ENCODE data around the gene CYFIP2. TPM values are rescaled to one million over a fixed set of nuclear protein-coding genes. Genes with fewer than 3 reads are reported as not detected.

Gene CYFIP2
- polyA plus RNA-seq, 1 donor (not counting 4 experiments of a cell fraction or from before 2014, with no cell fraction given) = 0.62 TPM

DNA sequence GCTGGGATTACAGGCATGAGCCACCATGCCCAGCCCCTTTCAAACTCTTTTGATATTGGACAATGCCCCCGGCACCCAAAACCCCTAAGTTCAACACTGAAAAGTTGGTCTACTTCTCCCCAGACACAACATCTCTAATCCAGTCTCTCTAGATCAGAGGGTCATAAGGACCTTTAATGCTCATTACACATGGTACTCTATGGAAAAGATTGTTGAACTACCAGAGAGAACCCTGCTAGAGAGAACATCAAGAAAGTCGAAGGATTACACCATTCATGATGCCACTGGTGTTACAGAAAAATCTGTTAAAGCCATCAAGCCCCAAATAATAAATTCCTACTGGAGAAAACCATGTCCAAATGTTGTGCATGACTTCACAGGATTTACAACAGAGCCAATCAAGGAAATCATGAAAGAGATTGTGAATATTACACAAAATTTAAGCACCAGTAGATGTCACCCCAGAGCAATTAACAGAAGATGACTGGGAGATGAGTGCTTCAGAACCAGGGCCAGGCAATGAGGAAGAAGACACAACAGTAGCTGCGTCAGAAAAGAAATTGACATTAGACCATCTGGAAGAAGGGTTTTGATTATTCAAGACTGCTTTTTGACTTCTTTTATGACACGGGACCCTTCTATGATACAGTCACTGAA is 165.7 kb downstream of the CYFIP2 start:
- no peaks in the 10 kb centered on the region for H4K20me1 ChIP-seq (ENCODE audit: control insufficient read depth, extremely low read depth, insufficient read depth, low read length)
- H3K9me3 ChIP-seq (ENCODE audit: control insufficient read depth, low read depth, low read length) = no peaks in the 10 kb centered on the region
- no peaks in the 10 kb centered on the region for H3K36me3 ChIP-seq (ENCODE audit: control insufficient read depth in 2 of 2, extremely low read depth in 1 of 2, insufficient read depth in 2 of 2, low read length in 2 of 2)
- no peaks in the 10 kb centered on the region for H3K27me3 ChIP-seq (ENCODE audit: control insufficient read depth, extremely low read depth, insufficient read depth, low read length)
- dilution Hi-C loops (cut with MboI; ENCODE audit: extremely low pct_ligation_motif_present, low sequenced_read_pairs) = no loop called here
- DNase-seq (ENCODE audit: low read depth, low spot score) = no peak
- H3K9ac ChIP-seq (ENCODE audit: control insufficient read depth, extremely low read depth, insufficient read depth, low read length) = no peak overlapping the region
- no peaks in the 10 kb centered on the region for H3K9me1 ChIP-seq (ENCODE audit: control insufficient read depth, extremely low read depth, insufficient read depth, low read length)
- no peak overlapping the region for H3K4me2 ChIP-seq (ENCODE audit: control insufficient read depth, extremely low read depth, insufficient read depth, low read depth, low read length)
- no peaks in the 10 kb centered on the region for H3K79me2 ChIP-seq (ENCODE audit: control insufficient read depth, insufficient read depth, low read length)
- no peak overlapping the region for H2AFZ ChIP-seq (ENCODE audit: control insufficient read depth, low read length)
- H3K4me1 ChIP-seq (ENCODE audit: control insufficient read depth, extremely low read depth, insufficient read depth, low read length) = no peaks in the 10 kb centered on the region
- FAIRE-seq = peak; percentile 72
- H3K27ac ChIP-seq (ENCODE audit: control insufficient read depth, insufficient read depth, low read length) = no peak overlapping the region
- no peak for TF ChIP-seq EZH2 (IDR thresholded peaks at IDR 0.05; ENCODE audit: low read length)
- TF ChIP-seq, protein P1, sequence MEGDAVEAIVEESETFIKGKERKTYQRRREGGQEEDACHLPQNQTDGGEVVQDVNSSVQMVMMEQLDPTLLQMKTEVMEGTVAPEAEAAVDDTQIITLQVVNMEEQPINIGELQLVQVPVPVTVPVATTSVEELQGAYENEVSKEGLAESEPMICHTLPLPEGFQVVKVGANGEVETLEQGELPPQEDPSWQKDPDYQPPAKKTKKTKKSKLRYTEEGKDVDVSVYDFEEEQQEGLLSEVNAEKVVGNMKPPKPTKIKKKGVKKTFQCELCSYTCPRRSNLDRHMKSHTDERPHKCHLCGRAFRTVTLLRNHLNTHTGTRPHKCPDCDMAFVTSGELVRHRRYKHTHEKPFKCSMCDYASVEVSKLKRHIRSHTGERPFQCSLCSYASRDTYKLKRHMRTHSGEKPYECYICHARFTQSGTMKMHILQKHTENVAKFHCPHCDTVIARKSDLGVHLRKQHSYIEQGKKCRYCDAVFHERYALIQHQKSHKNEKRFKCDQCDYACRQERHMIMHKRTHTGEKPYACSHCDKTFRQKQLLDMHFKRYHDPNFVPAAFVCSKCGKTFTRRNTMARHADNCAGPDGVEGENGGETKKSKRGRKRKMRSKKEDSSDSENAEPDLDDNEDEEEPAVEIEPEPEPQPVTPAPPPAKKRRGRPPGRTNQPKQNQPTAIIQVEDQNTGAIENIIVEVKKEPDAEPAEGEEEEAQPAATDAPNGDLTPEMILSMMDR (optimal IDR thresholded peaks at IDR 0.05 in 1 of 3, IDR thresholded peaks at IDR 0.05 in 1 of 3, conservative IDR thresholded peaks at IDR 0.05 in 1 of 3; ENCODE audit: extremely low read depth in 1 of 3, insufficient read depth in 2 of 3, low read length in 3 of 3) = peak; percentile 28 to 48 (median 47)
- no peak overlapping the region for H3K4me3 ChIP-seq (ENCODE audit: control insufficient read depth in 2 of 3, extremely low read depth in 1 of 3, insufficient read depth in 2 of 3, low read depth in 1 of 3, low read length in 3 of 3)

DNA sequence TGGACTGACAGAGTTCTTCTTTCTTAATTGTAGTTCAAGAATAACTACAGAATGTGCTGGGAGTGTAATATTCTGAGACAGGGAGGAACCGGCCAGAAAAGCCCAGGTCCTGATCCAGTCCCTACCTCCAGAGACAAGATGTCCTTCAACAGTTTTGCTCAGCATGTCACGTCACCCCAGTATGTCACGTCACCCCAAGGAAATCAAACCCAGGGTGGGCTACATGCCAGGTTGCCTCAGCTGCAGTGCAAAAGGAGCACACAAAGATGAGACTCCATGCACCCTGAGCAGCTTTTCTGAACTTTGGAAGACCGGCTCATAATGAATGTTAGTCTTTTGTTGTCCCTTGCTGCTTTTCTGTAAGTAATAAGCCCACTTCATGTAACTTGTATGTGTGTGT is 168.2 kb downstream of the CYFIP2 start:
- no peaks in the 10 kb centered on the region for H3K36me3 ChIP-seq (ENCODE audit: control insufficient read depth in 2 of 2, extremely low read depth in 1 of 2, insufficient read depth in 2 of 2, low read length in 2 of 2)
- no peaks in the 10 kb centered on the region for H3K9me1 ChIP-seq (ENCODE audit: control insufficient read depth, extremely low read depth, insufficient read depth, low read length)
- no peaks in the 10 kb centered on the region for H3K9me3 ChIP-seq (ENCODE audit: control insufficient read depth, low read depth, low read length)
- no peak overlapping the region for H3K27ac ChIP-seq (ENCODE audit: control insufficient read depth, insufficient read depth, low read length)
- no peak overlapping the region for H3K9ac ChIP-seq (ENCODE audit: control insufficient read depth, extremely low read depth, insufficient read depth, low read length)
- no peaks in the 10 kb centered on the region for H3K27me3 ChIP-seq (ENCODE audit: control insufficient read depth, extremely low read depth, insufficient read depth, low read length)
- no peak overlapping the region for H3K4me2 ChIP-seq (ENCODE audit: control insufficient read depth, extremely low read depth, insufficient read depth, low read depth, low read length)
- no peaks in the 10 kb centered on the region for H4K20me1 ChIP-seq (ENCODE audit: control insufficient read depth, extremely low read depth, insufficient read depth, low read length)
- FAIRE-seq = no peak
- H2AFZ ChIP-seq (ENCODE audit: control insufficient read depth, low read length) = no peak overlapping the region
- dilution Hi-C loops (cut with MboI; ENCODE audit: extremely low pct_ligation_motif_present, low sequenced_read_pairs) = no loop called here
- no peak for TF ChIP-seq EZH2 (IDR thresholded peaks at IDR 0.05; ENCODE audit: low read length)
- TF ChIP-seq, protein P1 (optimal IDR thresholded peaks at IDR 0.05 in 1 of 3, IDR thresholded peaks at IDR 0.05 in 1 of 3, conservative IDR thresholded peaks at IDR 0.05 in 1 of 3; ENCODE audit: extremely low read depth in 1 of 3, insufficient read depth in 2 of 3, low read length in 3 of 3) = no peak
- no peak for DNase-seq (ENCODE audit: low read depth, low spot score)
- H3K79me2 ChIP-seq (ENCODE audit: control insufficient read depth, insufficient read depth, low read length) = no peaks in the 10 kb centered on the region
- no peak overlapping the region for H3K4me3 ChIP-seq (ENCODE audit: control insufficient read depth in 2 of 3, extremely low read depth in 1 of 3, insufficient read depth in 2 of 3, low read depth in 1 of 3, low read length in 3 of 3)
- H3K4me1 ChIP-seq (ENCODE audit: control insufficient read depth, extremely low read depth, insufficient read depth, low read length) = no peaks in the 10 kb centered on the region
